Osteoblast (primary cell): Measurements from ENCODE around the gene POU2AF1. TPM values are rescaled to one million over a fixed set of nuclear protein-coding genes. Genes with fewer than 3 reads are reported as not detected.
"Not testable (repeated sequence)": the region's sequence is repeated elsewhere in the genome, so short reads cannot be mapped to it uniquely, and the experiment has no call there.

Source experiments
- DNase-seq: peaks from one replicate; pipeline ENCODE4 v3.0.0; 2011; ENCODE audit warnings: low spot score, mixed read lengths; ENCODE audit not compliant: insufficient read length; ENCODE audit errors: missing footprints
- H2AFZ ChIP-seq: 2 replicates; pipeline ENCODE4 v1.6.0; 2011; ENCODE audit warnings: mild to moderate bottlenecking, low read length
- H3K27ac ChIP-seq: 2 replicates; pipeline ENCODE4 v1.5.1; 2011; ENCODE audit warnings: mild to moderate bottlenecking, low read depth, low read length, moderate library complexity
- H3K27me3 ChIP-seq: 2 replicates; pipeline ENCODE4 v1.6.0; 2012; ENCODE audit warnings: mild to moderate bottlenecking, control low read depth, inconsistent platforms, low read length, moderate library complexity; ENCODE audit not compliant: insufficient read depth
- H3K36me3 ChIP-seq: 2 replicates; pipeline ENCODE4 v1.5.1; 2011; ENCODE audit warnings: mild to moderate bottlenecking, low read length, control low read depth, moderate library complexity; ENCODE audit not compliant: insufficient read depth
- H3K4me1 ChIP-seq: 2 replicates; pipeline ENCODE4 v1.5.1; 2011; ENCODE audit warnings: mild to moderate bottlenecking, low read length, control low read depth, moderate library complexity; ENCODE audit not compliant: insufficient read depth
- H3K4me2 ChIP-seq: 2 replicates; pipeline ENCODE4 v1.6.0; 2011; ENCODE audit warnings: mild to moderate bottlenecking, low read length; ENCODE audit not compliant: insufficient read depth
- H3K4me3 ChIP-seq: fragments of 200-600 bp; sonication (generic); 3 replicates; pipeline ENCODE4 v1.5.1; 2012; ENCODE audit warnings: mild to moderate bottlenecking, low read length, inconsistent platforms; ENCODE audit not compliant: insufficient read depth
- H3K79me2 ChIP-seq: 2 replicates; pipeline ENCODE4 v1.6.0; 2012; ENCODE audit warnings: mild to moderate bottlenecking, low read length, control low read depth, inconsistent platforms; ENCODE audit not compliant: insufficient read depth
- H3K9me3 ChIP-seq: 2 replicates; pipeline ENCODE4 v1.5.1; 2011; ENCODE audit warnings: low read depth, low read length, control low read depth
- H4K20me1 ChIP-seq: 2 replicates; pipeline ENCODE4 v1.6.0; 2012; ENCODE audit warnings: mild to moderate bottlenecking, low read length, control low read depth; ENCODE audit not compliant: insufficient read depth
- total RNA-seq: library from RNA; depleted of rRNA; stranded (reverse); fragments of >200 nt; gene quantifications from 2 replicates; pipeline ENCODE4 v1.2.3, GENCODE V29; 2012
- TF ChIP-seq, protein P1 (sequence below): IDR thresholded peaks from 2 replicates; pipeline ENCODE4 v1.5.1; 2011; ENCODE audit warnings: mild to moderate bottlenecking, low read depth, low read length, moderate library complexity; ENCODE audit errors: extremely low read depth

POU2AF1 gene
- total RNA-seq, 1 donor: not detected

DNA sequence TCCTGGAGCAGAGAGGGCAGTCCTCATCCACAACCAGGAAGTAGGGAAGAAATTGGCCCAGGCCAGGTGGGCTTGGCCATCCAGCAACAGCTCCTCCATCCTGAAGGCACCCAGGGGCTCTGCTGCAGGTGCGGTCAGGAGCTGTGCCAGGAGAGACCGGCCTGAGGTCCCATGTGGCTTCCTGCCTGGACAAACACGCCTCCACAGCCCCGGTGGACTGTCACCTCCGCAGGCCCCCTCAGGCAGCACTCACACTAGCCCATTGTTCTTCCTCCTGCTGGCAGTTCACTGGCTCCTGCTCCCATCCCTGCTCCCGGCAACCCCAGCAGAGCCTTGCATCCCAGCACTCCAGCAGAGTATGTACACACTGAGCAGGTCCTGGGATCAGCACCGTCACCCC, 16.0 kb upstream of the POU2AF1 start:
- H3K9me3 ChIP-seq: no peaks in the 10 kb centered on the region
- DNase-seq: no peak
- TF ChIP-seq, protein P1, sequence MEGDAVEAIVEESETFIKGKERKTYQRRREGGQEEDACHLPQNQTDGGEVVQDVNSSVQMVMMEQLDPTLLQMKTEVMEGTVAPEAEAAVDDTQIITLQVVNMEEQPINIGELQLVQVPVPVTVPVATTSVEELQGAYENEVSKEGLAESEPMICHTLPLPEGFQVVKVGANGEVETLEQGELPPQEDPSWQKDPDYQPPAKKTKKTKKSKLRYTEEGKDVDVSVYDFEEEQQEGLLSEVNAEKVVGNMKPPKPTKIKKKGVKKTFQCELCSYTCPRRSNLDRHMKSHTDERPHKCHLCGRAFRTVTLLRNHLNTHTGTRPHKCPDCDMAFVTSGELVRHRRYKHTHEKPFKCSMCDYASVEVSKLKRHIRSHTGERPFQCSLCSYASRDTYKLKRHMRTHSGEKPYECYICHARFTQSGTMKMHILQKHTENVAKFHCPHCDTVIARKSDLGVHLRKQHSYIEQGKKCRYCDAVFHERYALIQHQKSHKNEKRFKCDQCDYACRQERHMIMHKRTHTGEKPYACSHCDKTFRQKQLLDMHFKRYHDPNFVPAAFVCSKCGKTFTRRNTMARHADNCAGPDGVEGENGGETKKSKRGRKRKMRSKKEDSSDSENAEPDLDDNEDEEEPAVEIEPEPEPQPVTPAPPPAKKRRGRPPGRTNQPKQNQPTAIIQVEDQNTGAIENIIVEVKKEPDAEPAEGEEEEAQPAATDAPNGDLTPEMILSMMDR: no peak

GRCh38 chr11:111394147-111394546, 15.1 kb upstream of the POU2AF1 start:
- H3K4me3 ChIP-seq, H3K27ac ChIP-seq, DNase-seq, H3K4me1 ChIP-seq, H4K20me1 ChIP-seq, H3K9me3 ChIP-seq, H3K36me3 ChIP-seq, H3K79me2 ChIP-seq, H2AFZ ChIP-seq, H3K4me2 ChIP-seq, H3K27me3 ChIP-seq: not testable (repeated sequence)

More for the DNA sequence above, 16.0 kb upstream of the POU2AF1 start:
- no peak overlapping the region for H2AFZ ChIP-seq
- peaks cover 3% of the 10 kb centered on the region for H3K27me3 ChIP-seq
- H3K4me3 ChIP-seq: no peak overlapping the region
- H3K36me3 ChIP-seq: no peaks in the 10 kb centered on the region
- H3K4me2 ChIP-seq: no peak overlapping the region
- H3K27ac ChIP-seq: no peak overlapping the region
- no peaks in the 10 kb centered on the region for H3K79me2 ChIP-seq
- H4K20me1 ChIP-seq: no peaks in the 10 kb centered on the region
- H3K4me1 ChIP-seq: no peaks in the 10 kb centered on the region

GRCh38 chr11:111393585-111393984, 14.5 kb upstream of the POU2AF1 start:
- H3K4me3 ChIP-seq: no peak overlapping the region
- no peaks in the 10 kb centered on the region for H3K4me1 ChIP-seq
- H3K4me2 ChIP-seq: no peak overlapping the region
- H3K27ac ChIP-seq: no peak overlapping the region
- H3K9me3 ChIP-seq: no peaks in the 10 kb centered on the region
- no peaks in the 10 kb centered on the region for H3K36me3 ChIP-seq
- H3K79me2 ChIP-seq: no peaks in the 10 kb centered on the region
- no peaks in the 10 kb centered on the region for H4K20me1 ChIP-seq
- H2AFZ ChIP-seq: no peak overlapping the region
- peaks cover 3% of the 10 kb centered on the region for H3K27me3 ChIP-seq
- DNase-seq: no peak
- TF ChIP-seq, protein P1: no peak

DNA sequence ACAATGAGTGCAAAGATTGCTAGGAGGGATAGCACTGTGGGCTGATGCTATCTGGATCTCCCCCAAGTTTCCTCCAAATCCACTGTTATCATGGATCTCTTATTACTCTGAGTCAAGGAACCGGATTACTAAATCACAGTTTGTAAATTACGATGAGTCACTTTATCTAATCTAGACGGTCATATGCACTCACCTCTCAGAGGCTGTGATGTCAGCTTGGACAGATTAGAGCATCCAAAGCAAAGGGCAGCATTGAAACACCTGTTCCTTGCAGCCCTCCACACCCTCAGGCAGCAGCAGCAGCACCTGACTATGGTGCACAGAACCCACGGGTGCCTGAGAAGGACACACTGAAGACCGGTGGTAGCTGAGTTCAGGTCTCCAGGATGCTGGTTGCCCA, 14.0 kb upstream of the POU2AF1 start:
- Histone ChIP-seq H3K9me3 (no peaks in the 10 kb centered on the region), H3K4me3 (no peak overlapping the region), H3K4me2 (no peak overlapping the region), H3K79me2 (no peaks in the 10 kb centered on the region), H2AFZ (no peak overlapping the region), H3K27me3 (peaks cover 3% of the 10 kb centered on the region), H3K36me3 (no peaks in the 10 kb centered on the region), H3K27ac (no peak overlapping the region), H3K4me1 (no peaks in the 10 kb centered on the region), H4K20me1 (no peaks in the 10 kb centered on the region)
- TF ChIP-seq, protein P1: no peak
- no peak for DNase-seq
